Measurements from ENCODE around the gene COPE.

The COPE gene

DNA sequence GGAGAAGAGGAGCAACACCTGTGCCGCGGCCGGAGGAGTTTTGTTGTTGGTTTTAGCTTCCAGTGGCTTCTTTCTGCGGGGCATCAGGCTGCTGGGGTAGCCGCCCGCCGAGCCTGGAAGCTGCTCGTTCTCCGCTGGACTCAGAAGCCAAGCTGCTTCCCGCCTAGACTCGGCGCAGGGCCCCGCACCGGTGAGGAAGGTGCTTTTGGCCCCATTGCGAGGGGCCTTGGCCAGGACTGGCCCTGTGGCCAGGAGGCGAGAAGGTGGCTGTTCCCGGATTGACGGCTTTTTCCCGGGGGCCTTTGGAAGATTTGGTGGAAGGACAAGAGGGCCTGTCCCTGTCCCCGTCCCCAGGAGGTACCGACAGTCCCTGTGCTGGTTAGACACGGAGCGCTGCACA, 52.0 kb downstream of the COPE start:
- Histone ChIP-seq H3K27ac (ENCODE audit: insufficient read depth, low read depth, low read length, poor library complexity, severe bottlenecking) (no peak overlapping the region), H3K4me3 (ENCODE audit: insufficient read depth, low read depth, low read length) (no peak overlapping the region), H3K4me1 (ENCODE audit: control insufficient read depth, insufficient read depth, low read length) (no peaks in the 10 kb centered on the region), H3K9me3 (ENCODE audit: control insufficient read depth, low read length) (no peaks in the 10 kb centered on the region), H3K27me3 (ENCODE audit: control insufficient read depth, insufficient read depth, low read length, poor library complexity, severe bottlenecking) (no peaks in the 10 kb centered on the region), H3K36me3 (ENCODE audit: control insufficient read depth, insufficient read depth, low read length) (peaks cover 30% of the 10 kb centered on the region)
- 95 to 96% methylated on average over 23 of the region's 23 CpGs for WGBS, 2 experiments

DNA sequence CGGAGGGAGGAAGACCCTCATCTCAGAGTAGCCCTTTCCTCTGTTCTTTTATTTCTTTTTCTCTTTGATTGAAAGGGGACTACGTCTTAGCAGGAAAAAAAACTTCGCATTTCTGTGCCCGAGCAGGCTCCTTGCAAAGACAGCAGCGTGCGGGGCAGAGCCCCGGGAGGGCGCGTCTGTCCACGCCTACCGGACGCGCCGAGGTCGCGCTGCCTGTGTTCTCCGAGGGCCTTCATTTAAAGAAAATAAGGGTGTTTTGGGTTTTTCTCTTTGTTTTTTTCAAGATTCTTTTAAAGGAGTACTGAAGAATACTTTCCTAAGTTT, 52.4 kb downstream of the COPE start:
- H3K9me3 ChIP-seq (ENCODE audit: control insufficient read depth, low read length), result no peaks in the 10 kb centered on the region
- H3K27me3 ChIP-seq (ENCODE audit: control insufficient read depth, insufficient read depth, low read length, poor library complexity, severe bottlenecking), result no peaks in the 10 kb centered on the region
- no peak overlapping the region for H3K4me3 ChIP-seq (ENCODE audit: insufficient read depth, low read depth, low read length)
- H3K4me1 ChIP-seq (ENCODE audit: control insufficient read depth, insufficient read depth, low read length), result no peaks in the 10 kb centered on the region
- 86 to 90% methylated on average over 17 of the region's 17 CpGs for WGBS, 2 experiments
- no peak overlapping the region for H3K27ac ChIP-seq (ENCODE audit: insufficient read depth, low read depth, low read length, poor library complexity, severe bottlenecking)
- peaks cover 34% of the 10 kb centered on the region for H3K36me3 ChIP-seq (ENCODE audit: control insufficient read depth, insufficient read depth, low read length)

DNA sequence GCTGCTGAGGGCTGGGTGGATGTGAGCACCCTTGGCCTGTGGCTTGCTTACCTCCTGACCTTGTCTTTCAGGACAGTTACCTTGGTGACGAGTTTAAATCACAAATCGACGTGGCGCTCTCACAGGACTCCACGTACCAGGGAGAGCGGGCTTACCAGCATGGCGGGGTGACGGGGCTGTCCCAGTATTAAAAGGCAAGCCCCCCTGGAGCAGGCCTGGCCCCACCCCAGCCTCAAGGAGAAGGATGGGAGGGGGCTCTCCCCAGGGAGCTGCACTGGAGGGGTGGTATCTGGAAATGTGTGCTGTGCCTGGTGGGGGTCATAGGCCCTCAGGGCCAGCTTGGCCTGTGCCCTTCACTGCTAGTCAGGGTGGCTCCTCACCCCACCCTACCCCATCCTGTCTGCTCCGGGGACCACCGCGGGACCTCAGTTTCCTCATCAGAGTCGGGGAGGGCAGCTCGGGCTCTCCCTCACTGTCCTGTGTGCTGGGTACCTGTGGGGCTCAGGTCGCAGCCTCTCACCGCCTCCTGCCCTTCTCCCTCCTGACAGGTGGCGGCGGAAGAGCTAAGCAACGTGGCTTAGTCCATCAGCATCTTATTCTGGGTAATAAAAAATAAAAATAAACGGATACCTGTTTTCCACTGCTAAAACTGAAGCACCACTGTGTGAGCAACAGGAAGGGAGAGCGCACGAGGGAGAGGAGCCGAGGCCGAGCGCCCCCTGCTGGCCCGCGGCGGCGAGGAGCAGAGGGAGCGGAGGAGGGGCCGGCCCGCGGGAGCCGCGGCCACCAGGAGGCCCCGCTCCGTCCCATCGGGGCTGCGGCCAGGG, 53.0 kb downstream of the COPE start:
- no peak overlapping the region for H3K4me3 ChIP-seq (ENCODE audit: insufficient read depth, low read depth, low read length)

DNA sequence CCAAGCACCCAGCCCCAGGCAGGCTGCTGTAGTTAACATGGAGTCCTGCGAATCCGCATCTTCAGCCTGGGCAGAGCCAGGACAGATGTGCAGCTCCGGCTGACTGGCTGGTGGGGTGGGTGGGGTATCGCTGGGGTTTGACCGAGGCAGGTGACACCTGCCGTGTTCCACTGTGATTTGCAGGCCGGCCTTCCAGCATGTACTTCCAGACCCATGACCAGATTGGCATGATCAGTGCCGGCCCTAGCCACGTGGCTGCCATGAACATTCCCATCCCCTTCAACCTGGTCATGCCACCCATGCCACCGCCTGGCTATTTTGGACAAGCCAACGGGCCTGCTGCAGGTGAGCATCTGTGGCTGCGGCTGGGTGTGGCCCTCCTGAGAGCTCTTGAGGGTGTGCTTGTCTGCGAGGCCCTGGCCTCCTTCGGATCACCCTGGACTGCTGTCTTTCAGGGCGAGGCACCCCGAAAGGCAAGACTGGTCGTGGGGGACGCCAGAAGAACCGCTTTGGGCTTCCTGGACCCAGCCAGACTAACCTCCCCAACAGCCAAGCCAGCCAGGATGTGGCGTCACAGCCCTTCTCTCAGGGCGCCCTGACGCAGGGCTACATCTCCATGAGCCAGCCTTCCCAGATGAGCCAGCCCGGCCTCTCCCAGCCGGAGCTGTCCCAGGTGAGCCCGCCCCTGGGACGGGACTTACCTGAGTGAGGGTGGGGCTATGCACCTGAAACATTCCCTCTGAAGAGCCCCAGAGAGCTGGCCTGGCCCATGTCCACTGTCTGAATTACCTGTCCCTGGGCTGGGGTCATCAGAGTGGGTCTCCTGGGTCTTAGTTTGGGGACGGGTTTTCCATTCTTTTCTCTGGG, 53.8 kb downstream of the COPE start:
- peaks cover 47% of the 10 kb centered on the region for H3K36me3 ChIP-seq (ENCODE audit: control insufficient read depth, insufficient read depth, low read length)
- no peaks in the 10 kb centered on the region for H3K9me3 ChIP-seq (ENCODE audit: control insufficient read depth, low read length)
- H3K27ac ChIP-seq (ENCODE audit: insufficient read depth, low read depth, low read length, poor library complexity, severe bottlenecking), result no peak overlapping the region
- 95 to 96% methylated on average over 27 of the region's 27 CpGs for WGBS, 2 experiments
- no peaks in the 10 kb centered on the region for H3K27me3 ChIP-seq (ENCODE audit: control insufficient read depth, insufficient read depth, low read length, poor library complexity, severe bottlenecking)
- H3K4me3 ChIP-seq (ENCODE audit: insufficient read depth, low read depth, low read length), result no peak overlapping the region
- no peaks in the 10 kb centered on the region for H3K4me1 ChIP-seq (ENCODE audit: control insufficient read depth, insufficient read depth, low read length)

More for the DNA sequence above, 53.0 kb downstream of the COPE start:
- no peaks in the 10 kb centered on the region for H3K9me3 ChIP-seq (ENCODE audit: control insufficient read depth, low read length)
- no peak overlapping the region for H3K27ac ChIP-seq (ENCODE audit: insufficient read depth, low read depth, low read length, poor library complexity, severe bottlenecking)
- H3K4me1 ChIP-seq (ENCODE audit: control insufficient read depth, insufficient read depth, low read length), result no peaks in the 10 kb centered on the region
- peaks cover 39% of the 10 kb centered on the region for H3K36me3 ChIP-seq (ENCODE audit: control insufficient read depth, insufficient read depth, low read length)
- no peaks in the 10 kb centered on the region for H3K27me3 ChIP-seq (ENCODE audit: control insufficient read depth, insufficient read depth, low read length, poor library complexity, severe bottlenecking)
- 42 to 44% methylated on average over 37 to 38 of the region's 38 CpGs for WGBS, 2 experiments

- H3K4me1 ChIP-seq (ENCODE audit: control insufficient read depth, insufficient read depth, low read length), result no peaks in the 10 kb centered on the region
- no peak overlapping the region for H3K27ac ChIP-seq (ENCODE audit: insufficient read depth, low read depth, low read length, poor library complexity, severe bottlenecking)
- 94% methylated on average over 16 of the region's 16 CpGs for WGBS, 2 experiments
- H3K4me3 ChIP-seq (ENCODE audit: insufficient read depth, low read depth, low read length), result no peak overlapping the region
- no peaks in the 10 kb centered on the region for H3K27me3 ChIP-seq (ENCODE audit: control insufficient read depth, insufficient read depth, low read length, poor library complexity, severe bottlenecking)
- peaks cover 62% of the 10 kb centered on the region for H3K36me3 ChIP-seq (ENCODE audit: control insufficient read depth, insufficient read depth, low read length)
- H3K9me3 ChIP-seq (ENCODE audit: control insufficient read depth, low read length), result no peaks in the 10 kb centered on the region
Measured at GRCh38 chr19:18863843-18864362, 55.3 kb downstream of the COPE start.

DNA sequence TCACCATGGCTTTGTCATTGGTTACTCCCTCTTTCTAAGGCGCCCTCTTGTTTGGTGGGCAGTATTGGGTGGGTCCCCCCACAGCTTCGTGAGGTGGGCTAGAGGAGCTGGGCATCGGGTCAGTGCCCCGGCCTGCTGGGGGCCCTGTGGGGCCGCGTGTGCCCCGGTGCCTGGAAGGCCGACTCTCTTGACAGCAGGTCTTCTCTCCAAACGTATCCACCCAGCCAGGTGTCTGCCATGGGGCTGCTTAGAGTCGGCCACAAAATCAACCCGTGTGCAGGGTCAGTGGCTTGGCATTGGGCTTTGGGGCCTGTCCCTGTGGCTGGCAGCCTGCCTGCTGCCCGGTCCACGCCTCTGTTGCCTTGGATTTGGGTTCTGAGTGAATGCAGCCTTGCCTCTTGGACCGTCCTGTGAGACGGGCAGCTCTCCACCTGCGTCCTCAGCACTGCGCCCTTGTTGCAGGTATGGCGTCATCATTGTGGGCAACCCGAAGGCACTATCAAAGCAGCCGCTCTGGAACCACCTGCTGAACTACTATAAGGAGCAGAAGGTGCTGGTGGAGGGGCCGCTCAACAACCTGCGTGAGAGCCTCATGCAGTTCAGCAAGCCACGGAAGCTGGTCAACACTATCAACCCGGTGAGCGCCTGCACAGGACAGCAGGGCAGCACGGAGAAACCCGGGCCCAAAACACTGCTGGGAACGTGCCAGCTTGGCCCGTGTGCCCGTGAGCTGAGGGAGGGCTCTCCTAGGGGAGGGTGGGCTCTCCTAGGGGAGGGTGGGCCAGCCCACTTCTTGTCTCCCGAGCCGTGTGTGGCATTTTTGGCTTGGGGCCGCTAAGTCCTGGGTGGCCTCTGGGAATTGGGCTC, 56.0 kb downstream of the COPE start:
- Histone ChIP-seq H3K4me1 (ENCODE audit: control insufficient read depth, insufficient read depth, low read length) (no peaks in the 10 kb centered on the region), H3K4me3 (ENCODE audit: insufficient read depth, low read depth, low read length) (no peak overlapping the region), H3K27ac (ENCODE audit: insufficient read depth, low read depth, low read length, poor library complexity, severe bottlenecking) (no peak overlapping the region), H3K36me3 (ENCODE audit: control insufficient read depth, insufficient read depth, low read length) (peaks cover 66% of the 10 kb centered on the region), H3K27me3 (ENCODE audit: control insufficient read depth, insufficient read depth, low read length, poor library complexity, severe bottlenecking) (no peaks in the 10 kb centered on the region), H3K9me3 (ENCODE audit: control insufficient read depth, low read length) (no peaks in the 10 kb centered on the region)
- WGBS, 2 experiments, result 95 to 97% methylated on average over 33 of the region's 33 CpGs

DNA sequence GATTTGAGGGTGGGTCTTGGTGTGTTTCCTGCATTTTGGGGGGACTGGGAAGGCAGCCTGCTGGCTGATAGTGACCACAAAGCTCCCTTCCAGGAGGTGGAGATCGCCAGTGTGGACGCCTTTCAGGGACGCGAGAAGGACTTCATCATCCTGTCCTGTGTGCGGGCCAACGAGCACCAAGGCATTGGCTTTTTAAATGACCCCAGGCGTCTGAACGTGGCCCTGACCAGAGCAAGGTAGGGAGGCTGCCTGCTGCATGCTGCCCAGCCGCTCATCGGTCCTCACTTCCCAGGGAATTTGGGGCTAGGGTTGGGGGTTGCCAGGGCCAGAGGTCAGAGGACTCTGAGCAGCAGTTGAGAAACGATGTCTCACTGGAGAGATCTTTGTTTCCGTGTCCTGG, 57.3 kb downstream of the COPE start:
- Histone ChIP-seq H3K9me3 (ENCODE audit: control insufficient read depth, low read length) (no peaks in the 10 kb centered on the region), H3K27ac (ENCODE audit: insufficient read depth, low read depth, low read length, poor library complexity, severe bottlenecking) (no peak overlapping the region), H3K4me1 (ENCODE audit: control insufficient read depth, insufficient read depth, low read length) (no peaks in the 10 kb centered on the region), H3K27me3 (ENCODE audit: control insufficient read depth, insufficient read depth, low read length, poor library complexity, severe bottlenecking) (no peaks in the 10 kb centered on the region), H3K36me3 (ENCODE audit: control insufficient read depth, insufficient read depth, low read length) (peaks cover 72% of the 10 kb centered on the region), H3K4me3 (ENCODE audit: insufficient read depth, low read depth, low read length) (no peak overlapping the region)
- whole genome bisulfite sequencing, 2 experiments, result 96 to 98% methylated on average over 12 of the region's 12 CpGs

GRCh38 chr19:18861235-18861634, 58.0 kb downstream of the COPE start:
- no peak overlapping the region for H3K27ac ChIP-seq (ENCODE audit: insufficient read depth, low read depth, low read length, poor library complexity, severe bottlenecking)
- no peaks in the 10 kb centered on the region for H3K27me3 ChIP-seq (ENCODE audit: control insufficient read depth, insufficient read depth, low read length, poor library complexity, severe bottlenecking)
- no peaks in the 10 kb centered on the region for H3K9me3 ChIP-seq (ENCODE audit: control insufficient read depth, low read length)
- H3K36me3 ChIP-seq (ENCODE audit: control insufficient read depth, insufficient read depth, low read length), result peaks cover 78% of the 10 kb centered on the region
- H3K4me3 ChIP-seq (ENCODE audit: insufficient read depth, low read depth, low read length), result no peak overlapping the region
- H3K4me1 ChIP-seq (ENCODE audit: control insufficient read depth, insufficient read depth, low read length), result no peaks in the 10 kb centered on the region
- 94 to 95% methylated on average over 9 of the region's 9 CpGs for WGBS, 2 experiments

DNA sequence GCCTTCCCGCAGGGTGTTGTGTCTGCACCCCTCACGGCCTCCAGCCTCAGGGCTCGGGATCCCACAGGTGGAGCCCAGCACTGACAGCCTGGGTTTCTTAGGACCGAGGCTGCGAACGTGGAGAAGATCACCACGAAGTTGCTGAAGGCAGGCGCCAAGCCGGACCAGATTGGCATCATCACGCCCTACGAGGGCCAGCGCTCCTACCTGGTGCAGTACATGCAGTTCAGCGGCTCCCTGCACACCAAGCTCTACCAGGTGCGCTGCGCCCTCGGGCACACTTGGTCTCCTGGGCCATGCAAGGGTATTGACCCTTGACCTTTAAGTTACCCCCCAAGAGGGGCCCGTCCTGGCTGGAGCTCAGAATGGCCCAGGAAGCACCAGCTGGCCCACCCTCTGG, 58.5 kb downstream of the COPE start:
- Histone ChIP-seq H3K27ac (ENCODE audit: insufficient read depth, low read depth, low read length, poor library complexity, severe bottlenecking) (no peak overlapping the region), H3K27me3 (ENCODE audit: control insufficient read depth, insufficient read depth, low read length, poor library complexity, severe bottlenecking) (no peaks in the 10 kb centered on the region), H3K36me3 (ENCODE audit: control insufficient read depth, insufficient read depth, low read length) (peaks cover 74% of the 10 kb centered on the region), H3K4me1 (ENCODE audit: control insufficient read depth, insufficient read depth, low read length) (no peaks in the 10 kb centered on the region), H3K4me3 (ENCODE audit: insufficient read depth, low read depth, low read length) (no peak overlapping the region), H3K9me3 (ENCODE audit: control insufficient read depth, low read length) (no peaks in the 10 kb centered on the region)
- WGBS, 2 experiments, result 94 to 95% methylated on average over 17 of the region's 17 CpGs
